ENCODE data around the gene MOV10.
"Not testable (repeated sequence)": the region's sequence is repeated elsewhere in the genome, so short reads cannot be mapped to it uniquely, and the experiment has no call there.

Gene MOV10

GRCh38 chr1:112718691-112719418 is 44.4 kb downstream of the MOV10 start:
- TF ChIP-seq ZFX (IDR thresholded peaks at IDR 0.05; ENCODE audit: borderline replicate concordance) = no peak
- TF ChIP-seq CTCF (IDR thresholded peaks at IDR 0.05) = peak; percentile 98
- H3K27ac ChIP-seq = no peak overlapping the region

- H3K27ac ChIP-seq = no peak overlapping the region
- TF ChIP-seq ZFX (IDR thresholded peaks at IDR 0.05; ENCODE audit: borderline replicate concordance) (no peak), CTCF (IDR thresholded peaks at IDR 0.05) (no peak)
These were observed 45.2 kb downstream of the MOV10 start for GRCh38 chr1:112719706-112720105.

- no peak for TF ChIP-seq ZFX (IDR thresholded peaks at IDR 0.05; ENCODE audit: borderline replicate concordance)
- no peak for TF ChIP-seq CTCF (IDR thresholded peaks at IDR 0.05)
- H3K27ac ChIP-seq = no peak overlapping the region
These were observed 46.3 kb downstream of the MOV10 start for GRCh38 chr1:112720800-112721199.

- not testable (repeated sequence) for H3K27ac ChIP-seq
These were observed 46.8 kb downstream of the MOV10 start for GRCh38 chr1:112721294-112721693.

- H3K27ac ChIP-seq = no peak overlapping the region
- TF ChIP-seq ZFX (IDR thresholded peaks at IDR 0.05; ENCODE audit: borderline replicate concordance) (no peak), CTCF (IDR thresholded peaks at IDR 0.05) (no peak)
These were observed 47.6 kb downstream of the MOV10 start for GRCh38 chr1:112721966-112722524.

- no peak overlapping the region for H3K27ac ChIP-seq
- no peak for TF ChIP-seq ZFX (IDR thresholded peaks at IDR 0.05; ENCODE audit: borderline replicate concordance)
- no peak for TF ChIP-seq CTCF (IDR thresholded peaks at IDR 0.05)
These were observed 48.4 kb downstream of the MOV10 start for GRCh38 chr1:112722601-112723510.

GRCh38 chr1:112723511-112723839 is 49.0 kb downstream of the MOV10 start:
- TF ChIP-seq CTCF (IDR thresholded peaks at IDR 0.05) (no peak), ZFX (IDR thresholded peaks at IDR 0.05; ENCODE audit: borderline replicate concordance) (no peak)
- no peak overlapping the region for H3K27ac ChIP-seq

GRCh38 chr1:112724240-112724639 is 49.8 kb downstream of the MOV10 start:
- not testable (repeated sequence) for H3K27ac ChIP-seq

All from 22Rv1 (cell line).